ENCODE results near the gene FEZ2. TPM values are rescaled to one million over a fixed set of nuclear protein-coding genes. Genes with fewer than 3 reads are reported as not detected.
A peak's percentile ranks its signal among the peaks of the same experiment; 100 is the strongest.

FEZ2 gene
- total and polyA plus RNA-seq, 9 donors, result 28.9 to 70.9 (median 41.3) TPM

- WGBS, 3 donors, result 89 to 96% (median 92%) methylated on average over 4 of the region's 4 CpGs
- DNase-seq, result no peak
- Histone ChIP-seq H3K4me1 (ENCODE audit: insufficient read depth) (peaks cover 12% of the 10 kb centered on the region), H3K4me3 (no peak overlapping the region), H3K27ac (peak overlapping the region in 1 of 2 donors; percentile 54), H3K27me3 (peaks cover 2% of the 10 kb centered on the region), H3K9me3 (no peaks in the 10 kb centered on the region), H3K36me3 (no peaks in the 10 kb centered on the region)
- no peak for TF ChIP-seq CTCF (IDR thresholded peaks at IDR 0.05)
- intact Hi-C loops (cut with DNase I), result no loop called here
Observed at GRCh38 chr2:36566887-36567286, 31.1 kb downstream of the FEZ2 start.

DNA sequence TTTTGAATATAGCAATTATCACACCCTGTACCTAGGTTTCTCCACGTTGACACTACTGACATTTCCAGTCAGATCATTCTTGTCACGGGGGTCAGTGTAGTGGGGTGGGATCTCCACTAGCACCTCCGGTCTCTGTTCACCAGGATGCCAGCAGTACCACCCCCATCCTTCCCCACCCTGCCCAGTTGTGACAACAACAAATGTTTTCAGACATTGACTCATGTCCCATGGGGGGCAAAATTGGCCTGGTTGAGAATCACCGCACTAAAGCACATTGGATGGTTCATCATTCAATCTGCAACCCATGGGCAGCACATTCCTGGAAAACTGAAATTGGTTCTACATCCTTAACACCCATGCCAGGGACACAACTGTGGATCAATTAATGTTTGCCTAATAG, 32.3 kb downstream of the FEZ2 start:
- intact Hi-C loops (cut with DNase I), result no loop called here
- no peak for DNase-seq
- Histone ChIP-seq H3K27ac (no peak overlapping the region), H3K27me3 (peaks cover 2% of the 10 kb centered on the region), H3K4me3 (no peak overlapping the region), H3K4me1 (ENCODE audit: insufficient read depth) (peaks cover 12% of the 10 kb centered on the region), H3K9me3 (no peaks in the 10 kb centered on the region), H3K36me3 (no peaks in the 10 kb centered on the region)
- TF ChIP-seq POLR2A (IDR thresholded peaks at IDR 0.05), result no peak
- no peak for TF ChIP-seq CTCF (IDR thresholded peaks at IDR 0.05)
- TF ChIP-seq EP300 (IDR thresholded peaks at IDR 0.05), result no peak
- 95 to 98% (median 95%) methylated on average over 4 of the region's 4 CpGs for WGBS, 3 donors

DNA sequence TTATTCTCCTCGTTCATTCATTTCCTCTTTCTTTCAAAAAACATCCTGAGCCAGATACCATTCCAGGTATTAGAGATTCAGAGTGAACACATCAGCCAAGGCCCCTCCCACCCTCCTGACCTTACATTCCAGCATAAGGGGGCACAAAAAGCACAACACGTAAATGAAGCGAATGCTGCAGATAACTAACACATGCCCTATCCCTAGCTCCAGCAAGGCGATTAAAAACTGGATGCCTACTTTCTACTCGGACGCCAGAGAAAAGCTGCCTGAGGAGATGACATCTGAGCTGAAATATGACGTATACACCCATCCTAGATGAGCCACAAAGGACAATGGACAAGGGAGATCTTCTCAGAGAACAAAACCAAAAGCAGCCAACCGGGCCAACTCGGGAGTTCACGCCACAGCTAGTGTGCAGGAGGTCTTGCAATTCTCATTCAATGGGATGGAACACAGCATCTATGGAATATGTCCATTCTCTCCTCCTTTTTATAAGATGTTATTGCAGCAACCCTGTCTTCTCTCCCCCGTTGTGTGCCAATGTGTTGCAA, 33.5 kb downstream of the FEZ2 start:
- 87 to 90% (median 88%) methylated on average over 11 of the region's 11 CpGs for WGBS, 3 donors
- H3K4me3 ChIP-seq, result no peak overlapping the region
- TF ChIP-seq EP300 (IDR thresholded peaks at IDR 0.05) (no peak), CTCF (IDR thresholded peaks at IDR 0.05) (no peak), POLR2A (IDR thresholded peaks at IDR 0.05) (no peak)
- no peak overlapping the region for H3K27ac ChIP-seq
- no peaks in the 10 kb centered on the region for H3K27me3 ChIP-seq
- peaks cover 10% of the 10 kb centered on the region for H3K4me1 ChIP-seq (ENCODE audit: insufficient read depth)
- H3K36me3 ChIP-seq, result no peaks in the 10 kb centered on the region
- DNase-seq, result no peak
- H3K9me3 ChIP-seq, result no peaks in the 10 kb centered on the region
- intact Hi-C loops (cut with DNase I), result no loop called here

DNA sequence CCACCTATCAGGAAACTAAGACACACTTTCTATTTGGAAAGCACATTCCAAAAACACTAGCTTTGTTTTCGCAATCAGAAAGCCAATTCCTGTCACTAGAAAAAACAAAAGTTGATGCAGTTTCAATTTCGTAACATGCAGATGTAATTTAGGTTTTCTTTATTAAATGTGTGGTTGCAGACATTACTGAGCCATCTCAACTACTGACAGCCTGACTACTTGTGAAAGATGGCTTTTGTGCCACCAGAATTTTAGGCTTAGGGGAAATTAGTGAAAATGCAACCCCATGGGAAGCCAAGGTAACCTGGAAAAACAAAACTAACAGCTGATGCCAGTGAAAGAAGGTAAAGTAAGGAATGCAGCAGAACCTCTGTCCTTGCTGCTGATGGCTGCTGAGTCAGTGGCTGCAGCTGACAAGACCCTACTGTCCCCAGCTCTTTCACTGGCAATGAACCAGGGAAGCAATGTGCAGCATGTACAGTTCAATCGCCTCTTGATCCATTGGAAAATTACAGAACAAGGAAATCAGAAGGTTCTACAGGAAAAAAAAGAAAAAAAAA, 34.9 kb downstream of the FEZ2 start:
- no peaks in the 10 kb centered on the region for H3K36me3 ChIP-seq
- H3K9me3 ChIP-seq, result no peaks in the 10 kb centered on the region
- intact Hi-C loops (cut with DNase I), result no loop called here
- DNase-seq, result no peak
- WGBS, 3 donors, result 40 to 64% (median 62%) methylated on average over 3 of the region's 3 CpGs
- no peaks in the 10 kb centered on the region for H3K27me3 ChIP-seq
- peaks cover 8% of the 10 kb centered on the region for H3K4me1 ChIP-seq (ENCODE audit: insufficient read depth)
- TF ChIP-seq CTCF (IDR thresholded peaks at IDR 0.05), result no peak
- no peak for TF ChIP-seq POLR2A (IDR thresholded peaks at IDR 0.05)
- no peak for TF ChIP-seq EP300 (IDR thresholded peaks at IDR 0.05)
- no peak overlapping the region for H3K4me3 ChIP-seq
- H3K27ac ChIP-seq, result no peak overlapping the region

Measured in ovary (tissue), 9 donors.